Osteocyte (in vitro differentiated cells): ENCODE measurements around the gene GLTP. TPM values are rescaled to one million over a fixed set of nuclear protein-coding genes. Genes with fewer than 3 reads are reported as not detected.

ENCODE experiments used
- DNase-seq: peaks from one replicate; pipeline ENCODE4 v3.0.0; 2021; ENCODE audit warnings: mixed read lengths; ENCODE audit not compliant: unreplicated experiment; ENCODE audit errors: extremely low spot score
- H3K27ac Mint-ChIP-seq: one replicate; pipeline ENCODE4 v1.8.0; 2021; ENCODE audit warnings: mild to moderate bottlenecking, mixed read lengths; ENCODE audit not compliant: unreplicated experiment
- H3K27me3 Mint-ChIP-seq: one replicate; pipeline ENCODE4 v1.8.0; 2021; ENCODE audit warnings: mixed read lengths; ENCODE audit not compliant: unreplicated experiment
- H3K36me3 Mint-ChIP-seq: one replicate; pipeline ENCODE4 v1.8.0; 2021; ENCODE audit warnings: mixed read lengths; ENCODE audit not compliant: unreplicated experiment
- H3K4me1 Mint-ChIP-seq: one replicate; pipeline ENCODE4 v1.8.0; 2021; ENCODE audit warnings: mixed read lengths; ENCODE audit not compliant: unreplicated experiment
- H3K4me3 Mint-ChIP-seq: one replicate; pipeline ENCODE4 v1.8.0; 2021; ENCODE audit warnings: mild to moderate bottlenecking, moderate library complexity, mixed read lengths; ENCODE audit not compliant: unreplicated experiment
- H3K9me3 Mint-ChIP-seq: one replicate; pipeline ENCODE4 v1.8.0; 2021; ENCODE audit warnings: mixed read lengths; ENCODE audit not compliant: unreplicated experiment
- CTCF ChIP-seq: fragments of 200-600 bp; sonication (generic); IDR thresholded peaks from 2 replicates; pipeline ENCODE4 v1.5.0; 2021; ENCODE audit warnings: antibody characterized with exemption, mild to moderate bottlenecking, moderate library complexity
- total RNA-seq: library from RNA; stranded (reverse); gene quantifications from 2 replicates; pipeline ENCODE4 v1.2.1, GENCODE V29; 2021

The GLTP gene
- total RNA-seq, 1 donor from 2014 or later: 34.5 TPM

GRCh38 chr12:109824731-109825130 lies 55.6 kb downstream of the GLTP start:
- Mint-ChIP-seq H3K27me3 (no peaks in the 10 kb centered on the region), H3K36me3 (no peaks in the 10 kb centered on the region), H3K9me3 (no peaks in the 10 kb centered on the region), H3K4me3 (no peak overlapping the region), H3K4me1 (peaks cover 3% of the 10 kb centered on the region), H3K27ac (no peak overlapping the region)
- DNase-seq: no peak
- no peak for TF ChIP-seq CTCF

- TF ChIP-seq CTCF: no peak
- no peak for DNase-seq
- peaks cover 14% of the 10 kb centered on the region for H3K4me1 Mint-ChIP-seq
- no peaks in the 10 kb centered on the region for H3K27me3 Mint-ChIP-seq
- no peak overlapping the region for H3K27ac Mint-ChIP-seq
- H3K9me3 Mint-ChIP-seq: no peaks in the 10 kb centered on the region
- no peaks in the 10 kb centered on the region for H3K36me3 Mint-ChIP-seq
- no peak overlapping the region for H3K4me3 Mint-ChIP-seq
Observed at GRCh38 chr12:109822951-109823411, 57.4 kb downstream of the GLTP start.

- no peak for TF ChIP-seq CTCF
- Mint-ChIP-seq H3K4me1 (peaks cover 14% of the 10 kb centered on the region), H3K27me3 (no peaks in the 10 kb centered on the region), H3K4me3 (no peak overlapping the region), H3K9me3 (no peaks in the 10 kb centered on the region), H3K36me3 (no peaks in the 10 kb centered on the region), H3K27ac (no peak overlapping the region)
- DNase-seq: no peak
Observed at GRCh38 chr12:109822416-109822815, 57.9 kb downstream of the GLTP start.

- H3K4me3 Mint-ChIP-seq: no peak overlapping the region
- H3K36me3 Mint-ChIP-seq: no peaks in the 10 kb centered on the region
- TF ChIP-seq CTCF: no peak
- no peaks in the 10 kb centered on the region for H3K27me3 Mint-ChIP-seq
- H3K4me1 Mint-ChIP-seq: peaks cover 14% of the 10 kb centered on the region
- no peak overlapping the region for H3K27ac Mint-ChIP-seq
- DNase-seq: no peak
- no peaks in the 10 kb centered on the region for H3K9me3 Mint-ChIP-seq
Observed at GRCh38 chr12:109821968-109822367, 58.4 kb downstream of the GLTP start.

- no peaks in the 10 kb centered on the region for H3K36me3 Mint-ChIP-seq
- no peaks in the 10 kb centered on the region for H3K9me3 Mint-ChIP-seq
- TF ChIP-seq CTCF: no peak
- no peak overlapping the region for H3K4me3 Mint-ChIP-seq
- H3K27ac Mint-ChIP-seq: no peak overlapping the region
- no peak for DNase-seq
- peaks cover 14% of the 10 kb centered on the region for H3K4me1 Mint-ChIP-seq
- no peaks in the 10 kb centered on the region for H3K27me3 Mint-ChIP-seq
Observed at GRCh38 chr12:109820816-109821381, 59.4 kb downstream of the GLTP start.
